ENCODE results near the gene UBE2R2. TPM values are rescaled to one million over a fixed set of nuclear protein-coding genes. Genes with fewer than 3 reads are reported as not detected.

Gene UBE2R2
- total RNA-seq, 3 donors from 2014 or later, result 32.1 to 55.5 (median 34.4) TPM

DNA sequence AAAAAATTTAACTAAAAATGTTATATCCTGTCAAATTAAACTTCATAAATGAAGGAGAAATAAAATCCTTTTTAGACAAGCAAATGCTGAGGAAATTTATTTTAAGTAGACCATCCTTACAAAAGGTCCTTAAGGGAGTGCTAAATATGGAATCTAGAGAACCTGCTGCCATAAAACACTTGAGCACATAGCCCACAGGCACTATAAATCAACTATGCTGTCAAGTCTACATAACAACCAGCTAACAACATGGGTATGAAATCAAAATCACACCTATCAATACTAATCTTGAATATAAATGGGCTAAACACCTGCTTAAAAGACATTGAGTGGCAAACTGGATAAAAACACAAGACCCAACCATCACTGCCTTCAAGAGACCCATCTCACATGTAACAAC is 36.7 kb upstream of the UBE2R2 start:
- ATAC-seq (no peak), DNase-seq (no peak)
- no peaks in the 10 kb centered on the region for H3K36me3 ChIP-seq (ENCODE audit: low read depth)
- H3K4me1 ChIP-seq (ENCODE audit: low read depth), result no peaks in the 10 kb centered on the region
- TF ChIP-seq, protein P1, sequence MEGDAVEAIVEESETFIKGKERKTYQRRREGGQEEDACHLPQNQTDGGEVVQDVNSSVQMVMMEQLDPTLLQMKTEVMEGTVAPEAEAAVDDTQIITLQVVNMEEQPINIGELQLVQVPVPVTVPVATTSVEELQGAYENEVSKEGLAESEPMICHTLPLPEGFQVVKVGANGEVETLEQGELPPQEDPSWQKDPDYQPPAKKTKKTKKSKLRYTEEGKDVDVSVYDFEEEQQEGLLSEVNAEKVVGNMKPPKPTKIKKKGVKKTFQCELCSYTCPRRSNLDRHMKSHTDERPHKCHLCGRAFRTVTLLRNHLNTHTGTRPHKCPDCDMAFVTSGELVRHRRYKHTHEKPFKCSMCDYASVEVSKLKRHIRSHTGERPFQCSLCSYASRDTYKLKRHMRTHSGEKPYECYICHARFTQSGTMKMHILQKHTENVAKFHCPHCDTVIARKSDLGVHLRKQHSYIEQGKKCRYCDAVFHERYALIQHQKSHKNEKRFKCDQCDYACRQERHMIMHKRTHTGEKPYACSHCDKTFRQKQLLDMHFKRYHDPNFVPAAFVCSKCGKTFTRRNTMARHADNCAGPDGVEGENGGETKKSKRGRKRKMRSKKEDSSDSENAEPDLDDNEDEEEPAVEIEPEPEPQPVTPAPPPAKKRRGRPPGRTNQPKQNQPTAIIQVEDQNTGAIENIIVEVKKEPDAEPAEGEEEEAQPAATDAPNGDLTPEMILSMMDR (IDR thresholded peaks at IDR 0.05), result no peak
- intact Hi-C loops (cut with DNase I, micrococcal nuclease), result no loop called here
- no peaks in the 10 kb centered on the region for H3K9me3 ChIP-seq
- H3K4me3 ChIP-seq, result no peak overlapping the region

DNA sequence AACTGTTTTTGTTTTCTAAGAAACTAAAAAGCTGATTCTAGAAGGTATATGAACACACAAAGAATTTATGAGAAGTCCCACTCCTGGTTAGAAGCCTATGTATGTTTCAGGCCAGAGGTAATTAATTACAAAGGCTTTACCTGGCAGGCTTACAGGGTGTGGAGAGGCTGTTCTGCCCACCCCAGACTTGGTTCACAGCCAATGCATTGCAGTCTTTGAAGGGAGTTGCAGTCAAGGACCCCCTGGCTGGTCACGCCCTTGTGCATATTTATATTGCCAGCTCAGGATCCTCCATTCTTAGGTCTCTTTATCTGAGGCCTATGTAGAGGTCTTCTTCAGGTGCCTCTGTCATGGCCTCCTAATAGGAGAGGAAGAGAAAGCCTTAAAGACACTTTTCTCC is 35.2 kb upstream of the UBE2R2 start:
- intact Hi-C loops (cut with DNase I, micrococcal nuclease), result no loop called here
- no peak for DNase-seq
- TF ChIP-seq, protein P1 (IDR thresholded peaks at IDR 0.05), result no peak
- no peak for ATAC-seq
- Histone ChIP-seq H3K4me1 (ENCODE audit: low read depth) (no peaks in the 10 kb centered on the region), H3K36me3 (ENCODE audit: low read depth) (no peaks in the 10 kb centered on the region), H3K4me3 (no peak overlapping the region), H3K9me3 (no peaks in the 10 kb centered on the region)

DNA sequence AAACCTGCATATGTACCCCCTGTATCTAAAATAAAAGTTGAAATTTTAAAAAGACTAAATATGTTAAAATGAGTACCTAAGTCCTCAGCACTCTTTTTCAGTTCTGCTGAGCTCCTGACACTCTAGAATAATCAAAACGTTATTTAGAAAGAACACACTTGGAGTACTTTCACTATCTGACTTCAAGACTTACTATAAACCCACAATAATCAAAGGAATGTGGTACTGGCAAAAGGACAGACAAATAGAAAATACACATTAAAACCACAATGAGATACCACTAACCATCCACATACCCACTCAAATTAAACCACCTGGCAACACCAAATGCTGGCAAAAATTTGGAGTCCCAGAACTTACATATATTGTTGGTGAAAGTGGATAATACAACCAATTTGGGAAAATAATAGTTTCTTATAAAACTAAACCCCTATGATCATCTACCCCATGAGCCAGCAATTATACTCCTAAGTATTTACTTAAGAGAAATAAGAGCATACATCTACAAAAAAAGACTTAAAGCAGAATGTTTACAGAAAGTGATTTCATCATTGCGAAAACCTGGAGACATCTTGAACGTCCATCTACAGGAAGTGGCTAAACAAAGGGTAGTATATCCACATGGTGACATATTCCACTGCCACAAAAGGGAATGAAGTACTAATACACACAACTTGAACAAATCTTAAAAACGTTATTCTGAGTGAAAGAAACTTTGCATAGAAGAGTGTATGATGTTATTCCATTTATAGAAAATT is 34.4 kb upstream of the UBE2R2 start:
- H3K36me3 ChIP-seq (ENCODE audit: low read depth), result no peaks in the 10 kb centered on the region
- DNase-seq, result no peak
- no peaks in the 10 kb centered on the region for H3K9me3 ChIP-seq
- TF ChIP-seq, protein P1 (IDR thresholded peaks at IDR 0.05), result no peak
- H3K4me3 ChIP-seq, result no peak overlapping the region
- no peak for ATAC-seq
- no peaks in the 10 kb centered on the region for H3K4me1 ChIP-seq (ENCODE audit: low read depth)
- intact Hi-C loops (cut with DNase I, micrococcal nuclease), result no loop called here

DNA sequence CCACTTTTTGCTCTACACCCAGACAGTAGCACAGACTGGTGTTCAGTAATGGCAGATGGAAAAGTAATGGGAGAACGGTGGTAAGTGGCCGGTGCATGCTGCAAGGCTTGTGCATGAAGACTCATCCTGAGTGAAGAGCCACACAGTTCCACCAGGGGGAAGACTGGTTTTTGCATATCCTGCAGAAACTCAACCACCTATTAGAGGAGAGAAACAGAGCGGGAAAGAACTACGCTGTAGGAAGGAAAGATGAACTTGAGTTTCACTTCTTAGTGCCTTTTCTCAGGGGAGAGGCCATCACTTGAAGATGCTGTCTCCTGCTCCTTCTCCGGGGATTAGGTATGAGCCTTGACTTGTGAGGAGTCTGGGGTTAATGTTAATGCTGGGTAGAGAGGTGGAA is 31.0 kb upstream of the UBE2R2 start:
- TF ChIP-seq, protein P1 (IDR thresholded peaks at IDR 0.05), result no peak
- intact Hi-C loops (cut with DNase I, micrococcal nuclease), result no loop called here
- DNase-seq, result no peak
- no peaks in the 10 kb centered on the region for H3K9me3 ChIP-seq
- no peak overlapping the region for H3K4me3 ChIP-seq
- no peaks in the 10 kb centered on the region for H3K36me3 ChIP-seq (ENCODE audit: low read depth)
- no peak for ATAC-seq
- no peaks in the 10 kb centered on the region for H3K4me1 ChIP-seq (ENCODE audit: low read depth)

DNA sequence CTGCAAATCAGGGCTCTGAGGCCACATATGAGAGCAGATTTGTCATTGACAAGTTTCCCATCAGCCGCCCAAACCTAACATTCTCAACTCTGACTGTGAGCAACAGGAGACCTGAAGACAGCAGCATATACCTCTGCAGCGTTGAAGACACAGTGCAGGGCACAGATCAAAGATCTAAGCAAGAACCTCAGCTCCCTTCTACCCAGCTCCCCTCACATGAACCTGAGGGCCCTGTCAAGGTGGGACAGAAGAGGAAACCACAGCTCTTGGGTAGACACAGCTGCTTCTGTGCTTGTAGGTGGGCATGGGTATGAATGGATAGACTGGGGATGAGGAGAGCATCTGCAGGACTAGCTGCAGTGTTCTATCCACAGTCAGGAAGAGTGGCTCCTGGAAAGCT is 30.3 kb upstream of the UBE2R2 start:
- DNase-seq (no peak), ATAC-seq (no peak)
- Histone ChIP-seq H3K36me3 (ENCODE audit: low read depth) (no peaks in the 10 kb centered on the region), H3K4me3 (no peak overlapping the region), H3K9me3 (no peaks in the 10 kb centered on the region), H3K4me1 (ENCODE audit: low read depth) (no peaks in the 10 kb centered on the region)
- TF ChIP-seq, protein P1 (IDR thresholded peaks at IDR 0.05), result no peak
- intact Hi-C loops (cut with DNase I, micrococcal nuclease), result no loop called here
